ENCODE data around the gene MAFB. TPM values are rescaled to one million over a fixed set of nuclear protein-coding genes. Genes with fewer than 3 reads are reported as not detected.
"Not testable (repeated sequence)": the region's sequence is repeated elsewhere in the genome, so short reads cannot be mapped to it uniquely, and the experiment has no call there.

The MAFB gene
- under 1 TPM; 0.28 to 0.33 TPM for total RNA-seq

GRCh38 chr20:40689100-40689942, at the start of gene MAFB:
MAFB (minus strand) TSS chr20:40689236; CDS start chr20:40688850, 386 bp downstream.
- Mint-ChIP-seq H3K4me3 (peak within 1 kb of the TSS; percentile 67), H3K36me3 (ENCODE audit: low read depth) (no peaks in the 10 kb centered on the region), H3K27me3 (peaks cover 90% of the 10 kb centered on the region), H3K4me1 (peaks cover 13% of the 10 kb centered on the region), H3K27ac (no peak within 1 kb of the TSS), H3K9me3 (no peaks in the 10 kb centered on the region)
- ChIA-PET CTCF (interaction anchor here (0.6 to 1.3 kb wide), 7 partner anchors 9 to 811 kb away, joined by 3 to 7 read pairs (median 5); no protein-coding TSS in a partner anchor), POLR2A (interaction anchor here (1.1 to 1.3 kb wide), 2 partner anchors 11 to 273 kb away, joined by 4 read pairs; no protein-coding TSS in a partner anchor)
- DNase-seq = peak; percentile 46

GRCh38 chr20:40736468-40736867, 47.4 kb upstream of the MAFB start:
- H3K27ac Mint-ChIP-seq; H3K9me3 Mint-ChIP-seq; DNase-seq; H3K27me3 Mint-ChIP-seq; POLR2A ChIA-PET; H3K4me1 Mint-ChIP-seq; H3K36me3 Mint-ChIP-seq (ENCODE audit: low read depth); CTCF ChIA-PET; H3K4me3 Mint-ChIP-seq: not testable (repeated sequence)

GRCh38 chr20:40728996-40729395, 40.0 kb upstream of the MAFB start:
- H3K27me3 Mint-ChIP-seq = peaks cover 27% of the 10 kb centered on the region

GRCh38 chr20:40728470-40728869, 39.4 kb upstream of the MAFB start:
- CTCF ChIA-PET = interaction anchor here (1.0 kb wide), 1 partner anchor 13 kb away, joined by 4 read pairs; no protein-coding TSS in a partner anchor
- POLR2A ChIA-PET = no interaction called here
- Mint-ChIP-seq H3K27me3 (peaks cover 22% of the 10 kb centered on the region), H3K4me1 (no peaks in the 10 kb centered on the region), H3K4me3 (no peak overlapping the region), H3K27ac (no peak overlapping the region), H3K36me3 (ENCODE audit: low read depth) (no peaks in the 10 kb centered on the region), H3K9me3 (no peaks in the 10 kb centered on the region)
- DNase-seq = no peak

More at GRCh38 chr20:40728996-40729395, 40.0 kb upstream of the MAFB start:
- H3K9me3 Mint-ChIP-seq = no peaks in the 10 kb centered on the region
- ChIA-PET CTCF (interaction anchor here (1.0 kb wide), 1 partner anchor 12 kb away, joined by 4 read pairs; no protein-coding TSS in a partner anchor), POLR2A (no interaction called here)
- no peak overlapping the region for H3K4me3 Mint-ChIP-seq
- H3K4me1 Mint-ChIP-seq = no peaks in the 10 kb centered on the region
- no peak overlapping the region for H3K27ac Mint-ChIP-seq
- no peak for DNase-seq
- no peaks in the 10 kb centered on the region for H3K36me3 Mint-ChIP-seq (ENCODE audit: low read depth)

GRCh38 chr20:40727960-40728359, 38.9 kb upstream of the MAFB start:
- no peak for DNase-seq
- H3K4me3 Mint-ChIP-seq = no peak overlapping the region
- H3K27ac Mint-ChIP-seq = no peak overlapping the region
- no peaks in the 10 kb centered on the region for H3K4me1 Mint-ChIP-seq
- H3K27me3 Mint-ChIP-seq = peaks cover 20% of the 10 kb centered on the region
- ChIA-PET CTCF (interaction anchor here (1.0 kb wide), 1 partner anchor 13 kb away, joined by 4 read pairs; no protein-coding TSS in a partner anchor), POLR2A (no interaction called here)
- H3K36me3 Mint-ChIP-seq (ENCODE audit: low read depth) = no peaks in the 10 kb centered on the region
- H3K9me3 Mint-ChIP-seq = no peaks in the 10 kb centered on the region

- POLR2A ChIA-PET = no interaction called here
- CTCF ChIA-PET = interaction anchor here (1.0 kb wide), 1 partner anchor 14 kb away, joined by 4 read pairs; no protein-coding TSS in a partner anchor
These were observed 37.7 kb upstream of the MAFB start for GRCh38 chr20:40726776-40727175.

GRCh38 chr20:40724566-40724965, 35.5 kb upstream of the MAFB start:
- no peak for DNase-seq
- Mint-ChIP-seq H3K9me3 (no peaks in the 10 kb centered on the region), H3K36me3 (ENCODE audit: low read depth) (no peaks in the 10 kb centered on the region), H3K4me1 (no peaks in the 10 kb centered on the region), H3K4me3 (no peak overlapping the region), H3K27me3 (peaks cover 19% of the 10 kb centered on the region), H3K27ac (no peak overlapping the region)
- ChIA-PET POLR2A (no interaction called here), CTCF (no interaction called here)

More at GRCh38 chr20:40726776-40727175, 37.7 kb upstream of the MAFB start:
- Mint-ChIP-seq H3K9me3 (no peaks in the 10 kb centered on the region), H3K27me3 (peaks cover 20% of the 10 kb centered on the region), H3K36me3 (ENCODE audit: low read depth) (no peaks in the 10 kb centered on the region), H3K4me1 (no peaks in the 10 kb centered on the region), H3K4me3 (no peak overlapping the region), H3K27ac (no peak overlapping the region)
- DNase-seq = no peak

- H3K36me3 Mint-ChIP-seq (ENCODE audit: low read depth) = no peaks in the 10 kb centered on the region
- POLR2A ChIA-PET = no interaction called here
- CTCF ChIA-PET = interaction anchor here (3.0 kb wide), 1 partner anchor 20 kb away, joined by 11 read pairs; no protein-coding TSS in a partner anchor
These were observed 31.8 kb upstream of the MAFB start for GRCh38 chr20:40720826-40721225.

GRCh38 chr20:40720099-40720498, 31.1 kb upstream of the MAFB start:
- CTCF ChIA-PET = interaction anchor here (3.0 kb wide), 1 partner anchor 21 kb away, joined by 11 read pairs; no protein-coding TSS in a partner anchor
- POLR2A ChIA-PET = no interaction called here
- no peaks in the 10 kb centered on the region for H3K36me3 Mint-ChIP-seq (ENCODE audit: low read depth)

More at GRCh38 chr20:40720826-40721225, 31.8 kb upstream of the MAFB start:
- Mint-ChIP-seq H3K4me1 (no peaks in the 10 kb centered on the region), H3K27me3 (peaks cover 6% of the 10 kb centered on the region), H3K4me3 (no peak overlapping the region), H3K9me3 (no peaks in the 10 kb centered on the region), H3K27ac (no peak overlapping the region)
- DNase-seq = no peak

GRCh38 chr20:40718982-40719729, 30.1 kb upstream of the MAFB start:
- H3K36me3 Mint-ChIP-seq (ENCODE audit: low read depth) = no peaks in the 10 kb centered on the region
- CTCF ChIA-PET = interaction anchor here (3.0 kb wide), 1 partner anchor 22 kb away, joined by 11 read pairs; no protein-coding TSS in a partner anchor
- POLR2A ChIA-PET = no interaction called here
- no peak for DNase-seq
- no peaks in the 10 kb centered on the region for H3K9me3 Mint-ChIP-seq
- H3K27ac Mint-ChIP-seq = no peak overlapping the region
- peaks cover 6% of the 10 kb centered on the region for H3K27me3 Mint-ChIP-seq
- no peak overlapping the region for H3K4me3 Mint-ChIP-seq
- no peaks in the 10 kb centered on the region for H3K4me1 Mint-ChIP-seq

More at GRCh38 chr20:40720099-40720498, 31.1 kb upstream of the MAFB start:
- Mint-ChIP-seq H3K4me1 (no peaks in the 10 kb centered on the region), H3K27me3 (peaks cover 6% of the 10 kb centered on the region), H3K4me3 (no peak overlapping the region), H3K9me3 (no peaks in the 10 kb centered on the region), H3K27ac (no peak overlapping the region)
- DNase-seq = no peak

- DNase-seq = no peak
- peaks cover 6% of the 10 kb centered on the region for H3K27me3 Mint-ChIP-seq
- H3K4me3 Mint-ChIP-seq = no peak overlapping the region
- ChIA-PET POLR2A (no interaction called here), CTCF (no interaction called here)
- no peaks in the 10 kb centered on the region for H3K9me3 Mint-ChIP-seq
- H3K36me3 Mint-ChIP-seq (ENCODE audit: low read depth) = no peaks in the 10 kb centered on the region
- no peak overlapping the region for H3K27ac Mint-ChIP-seq
- no peaks in the 10 kb centered on the region for H3K4me1 Mint-ChIP-seq
These were observed 29.4 kb upstream of the MAFB start for GRCh38 chr20:40718214-40718977.

- Mint-ChIP-seq H3K27ac (no peak overlapping the region), H3K27me3 (peaks cover 6% of the 10 kb centered on the region), H3K4me1 (no peaks in the 10 kb centered on the region), H3K36me3 (ENCODE audit: low read depth) (no peaks in the 10 kb centered on the region), H3K9me3 (no peaks in the 10 kb centered on the region), H3K4me3 (no peak overlapping the region)
- CTCF ChIA-PET = no interaction called here
- no peak for DNase-seq
- POLR2A ChIA-PET = no interaction called here
These were observed 28.4 kb upstream of the MAFB start for GRCh38 chr20:40717343-40717865.
